HepG2 (cell line): ENCODE results near the gene ST3GAL5. TPM values are rescaled to one million over a fixed set of nuclear protein-coding genes. Genes with fewer than 3 reads are reported as not detected.

Experiments
- ATAC-seq: fragments of 200-7000 bp; cut with Tn5 transposase; 3 replicates; pipeline ENCODE4 v1.9.1; 2020; ENCODE audit warnings: mild to moderate bottlenecking, moderate library complexity
- BruUV-seq: library from RNA; stranded (reverse); fragments of 400-500 nt; replicated peaks from 2 replicates; lab custom pipeline; 2021; lab: Mats Ljungman, UMichigan
- CTCF ChIA-PET: fragments of 300-600 bp; formaldehyde crosslinking; extraction: SDS; loops from one replicate; lab custom pipeline; 2021; ENCODE audit warnings: low total read pairs, inconsistent platforms, low intra/inter-chr PET ratio; lab: Yijun Ruan, JAX
- POLR2A ChIA-PET: fragments of 350-600 bp; sonication (Branson Sonifier 250); formaldehyde crosslinking; loops from one replicate; lab custom pipeline; 2020; ENCODE audit warnings: antibody characterized with exemption, inconsistent platforms; lab: Yijun Ruan, JAX
- DNase-seq: peaks from one replicate; pipeline ENCODE4 v3.0.0-alpha.2; 2015; ENCODE audit warnings: low spot score
- FAIRE-seq: peaks from 3 replicates; lab custom pipeline; 2011; peaks lifted over from hg19 to GRCh38; lab: Jason Lieb, UNC
- H2AFZ ChIP-seq: one replicate; pipeline ENCODE4 v1.6.1; 2011; ENCODE audit warnings: low read length, inconsistent platforms
- H3K27ac ChIP-seq: fragments of 300-600 bp; 3 replicates; pipeline ENCODE4 v1.8.0; 2011; ENCODE audit warnings: mixed run types, mild to moderate bottlenecking, mixed read lengths, low read length, inconsistent platforms; ENCODE audit not compliant: insufficient read depth; ENCODE audit errors: extremely low read length
- H3K27me3 ChIP-seq, 2 experiments: fragments of 200-600 bp in 1 of 2; 2 replicates in 1 of 2; 3 replicates in 1 of 2; pipeline versions ENCODE4 v1.6.0 to v1.8.0; 2011; ENCODE audit warnings: low read length in 2 of 2, mild to moderate bottlenecking in 2 of 2, moderate library complexity in 2 of 2, inconsistent platforms in 1 of 2; ENCODE audit not compliant: insufficient read depth in 2 of 2, control insufficient read depth in 1 of 2
- H3K36me3 ChIP-seq, 2 experiments: fragments of 200-600 bp in 1 of 2; replicated peaks in 1 of 2; 2 replicates in 1 of 2; 3 replicates in 1 of 2; pipeline versions ENCODE4 v1.5.1 to v1.8.0; 2011; ENCODE audit warnings: low read length in 2 of 2, inconsistent platforms in 1 of 2; ENCODE audit not compliant: insufficient read depth in 2 of 2, control insufficient read depth in 1 of 2
- H3K4me1 ChIP-seq: 2 replicates; pipeline ENCODE4 v1.5.1; 2012; ENCODE audit warnings: low read length, inconsistent platforms; ENCODE audit not compliant: insufficient read depth
- H3K4me2 ChIP-seq: 2 replicates; pipeline ENCODE4 v1.6.0; 2011; ENCODE audit warnings: low read depth, low read length, inconsistent platforms
- H3K4me3 ChIP-seq, 3 experiments: fragments of 200-600 bp in 1 of 3; sonication (generic), shearing (Covaris generic) in 1 of 3; replicated peaks in 1 of 3; 2 replicates each; pipeline ENCODE4 v1.5.1; 2011 to 2016; ENCODE audit warnings: low read length in 3 of 3, inconsistent platforms in 2 of 3, low read depth in 2 of 3, mild to moderate bottlenecking in 2 of 3, control low read depth in 1 of 3, mixed read lengths in 1 of 3; ENCODE audit not compliant: insufficient read depth in 1 of 3
- H3K79me2 ChIP-seq: one replicate; pipeline ENCODE4 v1.6.1; 2011; ENCODE audit warnings: low read length, inconsistent platforms; ENCODE audit not compliant: insufficient read depth
- H3K9ac ChIP-seq: 2 replicates; pipeline ENCODE4 v1.6.0; 2011; ENCODE audit warnings: mild to moderate bottlenecking, low read depth, low read length, inconsistent platforms; ENCODE audit not compliant: insufficient read depth
- H3K9me3 ChIP-seq: 2 replicates; pipeline ENCODE4 v1.5.1; 2012; ENCODE audit warnings: mild to moderate bottlenecking, low read length
- H4K20me1 ChIP-seq: 2 replicates; pipeline ENCODE4 v1.6.0; 2011; ENCODE audit warnings: inconsistent platforms, mild to moderate bottlenecking, low read length, moderate library complexity; ENCODE audit not compliant: insufficient read depth
- ZNF660 ChIP-seq: sonication (generic); formaldehyde crosslinking; IDR thresholded peaks from 2 replicates; pipeline ENCODE4 v1.5.1; 2020; ENCODE audit warnings: mild to moderate bottlenecking, low read depth, missing genetic modification reagents, borderline replicate concordance
- WGBS: methylation state at CpG from one replicate; pipeline ENCODE4 v1.1.6; 2017; ENCODE audit warnings: low lambda C conversion rate; 5-methylcytosine and 5-hydroxymethylcytosine counted together
- in situ Hi-C: cut with HindIII; loops from 2 replicates; pipeline ENCODE4 v1.10.0; 2017; ENCODE audit warnings: low pct_unique_long_range_greater_than_20kb; ENCODE audit not compliant: extremely low pct_ligation_motif_present
- intact Hi-C: fragments of 100-400 bp; cut with micrococcal nuclease; formaldehyde crosslinking; loops from one replicate; pipeline ENCODE4 v1.10.0; 2022; ENCODE audit not compliant: unreplicated experiment
- polyA plus RNA-seq, 8 experiments: library from polyadenylated mRNA; depleted of rRNA in 3 of 8; stranded (reverse) in 7 of 8; unstranded in 1 of 8; fragments of >200 nt; fragmentation: Illumina TruSeq in 4 of 8; extraction: Trizol in 4 of 8; gene quantifications; 2 replicates each; pipeline versions ENCODE4 v1.2.1 to v1.2.3, GENCODE V29; 2011 to 2016; ENCODE audit warnings: low read depth in 4 of 8, missing spikeins in 1 of 8, mixed read lengths in 1 of 8; ENCODE audit not compliant: insufficient read depth in 1 of 8
- total RNA-seq, 5 experiments: library from RNA; depleted of rRNA; stranded (reverse); fragments of >200 nt; fragmentation: Illumina TruSeq; extraction: Trizol; gene quantifications; 2 replicates each; pipeline ENCODE4 v1.2.3, GENCODE V29; 2016; ENCODE audit warnings: low read depth in 1 of 5
- TF ChIP-seq, protein P1 (sequence below): IDR thresholded peaks from 2 replicates; pipeline ENCODE4 v1.6.1; 2016; ENCODE audit warnings: missing genetic modification reagents, missing compliant biosample characterization
- TF ChIP-seq, protein P2 (sequence below): fragments of 450-650 bp; IDR thresholded peaks from 2 replicates; pipeline ENCODE4 v1.6.1; 2016

The ST3GAL5 gene
- total and polyA plus RNA-seq, 2 of the 13 experiments (the other 11 are each of a cell fraction or from before 2014, with no cell fraction given), result 1.3 to 2.0 TPM

GRCh38 chr2:85914922-85915321, 26.1 kb upstream of the ST3GAL5 start:
- peak; percentile 26; the same call in 1 of the 3 replicates for ATAC-seq
- POLR2A ChIA-PET, result no interaction called here

More at GRCh38 chr2:85914922-85915321, 26.1 kb upstream of the ST3GAL5 start:
- no peak overlapping the region for H3K9ac ChIP-seq
- H3K27me3 ChIP-seq, result peaks cover 0 to 3% of the 10 kb centered on the region in 2 experiments; a peak in 1 of 5 replicates
- no peaks in the 10 kb centered on the region for H3K9me3 ChIP-seq
- intact Hi-C loops (no loop called here), in situ Hi-C loops (no loop called here)
- H3K27ac ChIP-seq, result no peak overlapping the region
- no peak overlapping the region for H3K4me3 ChIP-seq
- no peak overlapping the region for H3K4me2 ChIP-seq
- no peaks in the 10 kb centered on the region for H3K79me2 ChIP-seq
- FAIRE-seq (no peak), DNase-seq (no peak)
- no TSS peak for BruUV-seq
- H3K4me1 ChIP-seq, result 0 out of 2 replicates have a peak, but pooled peaks cover 7% of the 10 kb centered on the region
- CTCF ChIA-PET, result no interaction called here
- 40% methylated on average over 2 of the region's 2 CpGs for WGBS
- H3K36me3 ChIP-seq, result no peaks in the 10 kb centered on the region
- TF ChIP-seq, protein P1, sequence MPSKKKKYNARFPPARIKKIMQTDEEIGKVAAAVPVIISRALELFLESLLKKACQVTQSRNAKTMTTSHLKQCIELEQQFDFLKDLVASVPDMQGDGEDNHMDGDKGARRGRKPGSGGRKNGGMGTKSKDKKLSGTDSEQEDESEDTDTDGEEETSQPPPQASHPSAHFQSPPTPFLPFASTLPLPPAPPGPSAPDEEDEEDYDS (CRISPR knock-in tag), result no peak
- TF ChIP-seq ZNF660 (CRISPR knock-in tag), result no peak
- TF ChIP-seq, protein P2, sequence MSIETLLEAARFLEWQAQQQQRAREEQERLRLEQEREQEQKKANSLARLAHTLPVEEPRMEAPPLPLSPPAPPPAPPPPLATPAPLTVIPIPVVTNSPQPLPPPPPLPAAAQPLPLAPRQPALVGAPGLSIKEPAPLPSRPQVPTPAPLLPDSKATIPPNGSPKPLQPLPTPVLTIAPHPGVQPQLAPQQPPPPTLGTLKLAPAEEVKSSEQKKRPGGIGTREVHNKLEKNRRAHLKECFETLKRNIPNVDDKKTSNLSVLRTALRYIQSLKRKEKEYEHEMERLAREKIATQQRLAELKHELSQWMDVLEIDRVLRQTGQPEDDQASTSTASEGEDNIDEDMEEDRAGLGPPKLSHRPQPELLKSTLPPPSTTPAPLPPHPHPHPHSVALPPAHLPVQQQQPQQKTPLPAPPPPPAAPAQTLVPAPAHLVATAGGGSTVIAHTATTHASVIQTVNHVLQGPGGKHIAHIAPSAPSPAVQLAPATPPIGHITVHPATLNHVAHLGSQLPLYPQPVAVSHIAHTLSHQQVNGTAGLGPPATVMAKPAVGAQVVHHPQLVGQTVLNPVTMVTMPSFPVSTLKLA, result 0 out of 2 replicates have a peak, but pooled peaks have one; percentile 41
- H4K20me1 ChIP-seq, result no peaks in the 10 kb centered on the region
- H2AFZ ChIP-seq, result no peak overlapping the region
